ENCODE measurements around the gene KANK4.

KANK4 gene

DNA sequence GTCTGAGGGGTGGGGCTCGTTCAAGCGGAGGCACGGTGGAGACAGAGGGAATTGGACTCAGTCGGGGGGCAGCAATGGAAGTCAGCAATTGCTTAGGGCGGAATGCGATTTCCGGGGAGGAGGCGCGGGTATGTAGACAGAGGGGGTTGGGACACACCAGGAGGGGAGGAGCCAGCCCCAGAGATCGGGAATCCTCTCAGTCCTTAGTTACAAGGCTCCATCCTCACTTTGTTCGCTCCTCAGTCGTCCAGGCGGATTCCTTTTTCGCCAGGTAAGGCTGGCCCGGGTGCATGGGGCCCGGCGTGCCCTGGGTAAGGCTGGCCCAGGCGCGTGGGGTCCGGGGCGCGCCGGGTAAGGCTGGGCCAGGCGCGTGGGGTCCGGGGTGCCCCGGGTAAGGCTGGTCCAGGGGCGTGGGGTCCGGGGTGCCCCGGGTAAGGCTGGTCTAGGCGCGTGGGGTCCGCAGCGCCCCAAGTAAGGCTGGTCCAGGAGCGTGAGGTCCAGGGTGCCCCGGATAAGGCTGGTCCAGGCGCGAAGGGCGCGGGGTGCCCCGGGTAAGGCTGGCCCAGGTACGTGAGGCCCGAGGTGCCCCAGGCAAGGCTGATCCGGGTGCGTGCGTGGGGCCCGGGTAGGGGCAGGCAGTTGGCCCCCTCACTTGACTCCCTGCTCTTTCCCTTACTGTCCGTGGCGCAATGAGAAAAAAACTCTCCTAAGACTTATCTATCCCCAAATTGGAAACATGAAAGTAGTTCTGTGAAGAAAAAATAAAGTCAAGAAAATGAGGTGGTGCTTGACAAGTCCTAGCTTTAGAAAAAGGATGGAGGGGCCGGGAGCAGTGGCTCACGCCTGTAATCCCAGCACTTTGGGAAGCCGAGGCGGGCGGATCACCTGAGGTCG is 124.3 kb downstream of the KANK4 start, which contains the start of gene L1TD1:
L1TD1 (plus strand) TSS at position 199 of the 894 bp plus-strand sequence. CDS start 11,780 bp downstream, outside the sequence.
- no peak for ATAC-seq
- TF ChIP-seq, protein P1, sequence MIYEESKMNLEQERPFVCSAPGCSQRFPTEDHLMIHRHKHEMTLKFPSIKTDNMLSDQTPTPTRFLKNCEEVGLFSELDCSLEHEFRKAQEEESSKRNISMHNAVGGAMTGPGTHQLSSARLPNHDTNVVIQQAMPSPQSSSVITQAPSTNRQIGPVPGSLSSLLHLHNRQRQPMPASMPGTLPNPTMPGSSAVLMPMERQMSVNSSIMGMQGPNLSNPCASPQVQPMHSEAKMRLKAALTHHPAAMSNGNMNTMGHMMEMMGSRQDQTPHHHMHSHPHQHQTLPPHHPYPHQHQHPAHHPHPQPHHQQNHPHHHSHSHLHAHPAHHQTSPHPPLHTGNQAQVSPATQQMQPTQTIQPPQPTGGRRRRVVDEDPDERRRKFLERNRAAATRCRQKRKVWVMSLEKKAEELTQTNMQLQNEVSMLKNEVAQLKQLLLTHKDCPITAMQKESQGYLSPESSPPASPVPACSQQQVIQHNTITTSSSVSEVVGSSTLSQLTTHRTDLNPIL (CRISPR knock-in tag; IDR thresholded peaks at IDR 0.05; ENCODE audit: low read depth), result no peak
- TF ChIP-seq SNAI2 (CRISPR knock-in tag; IDR thresholded peaks at IDR 0.05) (no peak), POU6F1 (CRISPR knock-in tag; IDR thresholded peaks at IDR 0.05; ENCODE audit: borderline replicate concordance, low read depth) (no peak), ESRRG (CRISPR knock-in tag; IDR thresholded peaks at IDR 0.05) (no peak), ZNF70 (CRISPR knock-in tag; IDR thresholded peaks at IDR 0.05) (no peak), ARNTL (CRISPR knock-in tag; IDR thresholded peaks at IDR 0.05; ENCODE audit: borderline replicate concordance, low read depth) (no peak), PPARA (CRISPR knock-in tag; IDR thresholded peaks at IDR 0.05; ENCODE audit: borderline replicate concordance) (no peak), ZC3H10 (CRISPR knock-in tag; IDR thresholded peaks at IDR 0.05) (no peak), PATZ1 (CRISPR knock-in tag; IDR thresholded peaks at IDR 0.05; ENCODE audit: borderline replicate concordance) (no peak), CSDC2 (CRISPR knock-in tag; IDR thresholded peaks at IDR 0.05) (no peak), ZNF565 (CRISPR knock-in tag; conservative IDR thresholded peaks at IDR 0.05; ENCODE audit: low read depth) (no peak), TOX (CRISPR knock-in tag; IDR thresholded peaks at IDR 0.05; ENCODE audit: borderline replicate concordance) (no peak)
- TF ChIP-seq, protein P2, sequence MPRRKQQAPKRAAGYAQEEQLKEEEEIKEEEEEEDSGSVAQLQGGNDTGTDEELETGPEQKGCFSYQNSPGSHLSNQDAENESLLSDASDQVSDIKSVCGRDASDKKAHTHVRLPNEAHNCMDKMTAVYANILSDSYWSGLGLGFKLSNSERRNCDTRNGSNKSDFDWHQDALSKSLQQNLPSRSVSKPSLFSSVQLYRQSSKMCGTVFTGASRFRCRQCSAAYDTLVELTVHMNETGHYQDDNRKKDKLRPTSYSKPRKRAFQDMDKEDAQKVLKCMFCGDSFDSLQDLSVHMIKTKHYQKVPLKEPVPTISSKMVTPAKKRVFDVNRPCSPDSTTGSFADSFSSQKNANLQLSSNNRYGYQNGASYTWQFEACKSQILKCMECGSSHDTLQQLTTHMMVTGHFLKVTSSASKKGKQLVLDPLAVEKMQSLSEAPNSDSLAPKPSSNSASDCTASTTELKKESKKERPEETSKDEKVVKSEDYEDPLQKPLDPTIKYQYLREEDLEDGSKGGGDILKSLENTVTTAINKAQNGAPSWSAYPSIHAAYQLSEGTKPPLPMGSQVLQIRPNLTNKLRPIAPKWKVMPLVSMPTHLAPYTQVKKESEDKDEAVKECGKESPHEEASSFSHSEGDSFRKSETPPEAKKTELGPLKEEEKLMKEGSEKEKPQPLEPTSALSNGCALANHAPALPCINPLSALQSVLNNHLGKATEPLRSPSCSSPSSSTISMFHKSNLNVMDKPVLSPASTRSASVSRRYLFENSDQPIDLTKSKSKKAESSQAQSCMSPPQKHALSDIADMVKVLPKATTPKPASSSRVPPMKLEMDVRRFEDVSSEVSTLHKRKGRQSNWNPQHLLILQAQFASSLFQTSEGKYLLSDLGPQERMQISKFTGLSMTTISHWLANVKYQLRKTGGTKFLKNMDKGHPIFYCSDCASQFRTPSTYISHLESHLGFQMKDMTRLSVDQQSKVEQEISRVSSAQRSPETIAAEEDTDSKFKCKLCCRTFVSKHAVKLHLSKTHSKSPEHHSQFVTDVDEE (CRISPR knock-in tag; IDR thresholded peaks at IDR 0.05), result no peak

GRCh38 chr1:62188111-62188510 is 131.1 kb downstream of the KANK4 start:
- no peak for TF ChIP-seq ESRRG (CRISPR knock-in tag; IDR thresholded peaks at IDR 0.05)
- no peak for TF ChIP-seq SNAI2 (CRISPR knock-in tag; IDR thresholded peaks at IDR 0.05)
- TF ChIP-seq, protein P1 (CRISPR knock-in tag; IDR thresholded peaks at IDR 0.05; ENCODE audit: low read depth), result no peak
- TF ChIP-seq, protein P3, sequence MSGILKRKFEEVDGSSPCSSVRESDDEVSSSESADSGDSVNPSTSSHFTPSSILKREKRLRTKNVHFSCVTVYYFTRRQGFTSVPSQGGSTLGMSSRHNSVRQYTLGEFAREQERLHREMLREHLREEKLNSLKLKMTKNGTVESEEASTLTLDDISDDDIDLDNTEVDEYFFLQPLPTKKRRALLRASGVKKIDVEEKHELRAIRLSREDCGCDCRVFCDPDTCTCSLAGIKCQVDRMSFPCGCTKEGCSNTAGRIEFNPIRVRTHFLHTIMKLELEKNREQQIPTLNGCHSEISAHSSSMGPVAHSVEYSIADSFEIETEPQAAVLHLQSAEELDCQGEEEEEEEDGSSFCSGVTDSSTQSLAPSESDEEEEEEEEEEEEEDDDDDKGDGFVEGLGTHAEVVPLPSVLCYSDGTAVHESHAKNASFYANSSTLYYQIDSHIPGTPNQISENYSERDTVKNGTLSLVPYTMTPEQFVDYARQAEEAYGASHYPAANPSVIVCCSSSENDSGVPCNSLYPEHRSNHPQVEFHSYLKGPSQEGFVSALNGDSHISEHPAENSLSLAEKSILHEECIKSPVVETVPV (CRISPR knock-in tag; IDR thresholded peaks at IDR 0.05), result no peak
- TF ChIP-seq BACH2 (CRISPR knock-in tag; IDR thresholded peaks at IDR 0.05; ENCODE audit: borderline replicate concordance), result no peak
- no peak for TF ChIP-seq GLIS3 (CRISPR knock-in tag; IDR thresholded peaks at IDR 0.05)
- TF ChIP-seq POU6F1 (CRISPR knock-in tag; IDR thresholded peaks at IDR 0.05; ENCODE audit: borderline replicate concordance, low read depth), result no peak
- TF ChIP-seq ISL1 (CRISPR knock-in tag; IDR thresholded peaks at IDR 0.05), result no peak
- no peak for TF ChIP-seq ZFP3 (CRISPR knock-in tag; IDR thresholded peaks at IDR 0.05)
- TF ChIP-seq TCF4 (CRISPR knock-in tag; IDR thresholded peaks at IDR 0.05; ENCODE audit: borderline replicate concordance), result no peak
- no peak for TF ChIP-seq ZNF565 (CRISPR knock-in tag; conservative IDR thresholded peaks at IDR 0.05; ENCODE audit: low read depth)
- no peak for TF ChIP-seq OSR1 (CRISPR knock-in tag; IDR thresholded peaks at IDR 0.05)
- no peak for TF ChIP-seq PATZ1 (CRISPR knock-in tag; IDR thresholded peaks at IDR 0.05; ENCODE audit: borderline replicate concordance)
- no peak for TF ChIP-seq ZNF70 (CRISPR knock-in tag; IDR thresholded peaks at IDR 0.05)
- no peak for TF ChIP-seq CSDC2 (CRISPR knock-in tag; IDR thresholded peaks at IDR 0.05)
- TF ChIP-seq ZFP30 (CRISPR knock-in tag; IDR thresholded peaks at IDR 0.05), result no peak
- ATAC-seq, result no peak
